Liver (tissue), 9 donors: ENCODE data around the gene ATXN7L3. TPM values are rescaled to one million over a fixed set of nuclear protein-coding genes. Genes with fewer than 3 reads are reported as not detected.

Source experiments
- DNase-seq: peaks from one replicate; pipeline ENCODE4 v3.0.0-alpha.2; 2017; ENCODE audit warnings: low spot score
- H3K27ac ChIP-seq, 2 donors: one replicate each; pipeline ENCODE4 v1.7.0; 2013; ENCODE audit warnings: inconsistent platforms in 2 of 2, low read length in 2 of 2, control low read depth in 1 of 2, low read depth in 1 of 2, mild to moderate bottlenecking in 1 of 2
- H3K27me3 ChIP-seq, 4 donors: one replicate each; pipeline versions ENCODE4 v1.6.1 to v1.7.0; 2013; ENCODE audit warnings: low read length in 3 of 4, inconsistent platforms in 1 of 4, mild to moderate bottlenecking in 1 of 4, moderate library complexity in 1 of 4; ENCODE audit not compliant: control insufficient read depth in 4 of 4, insufficient read depth in 4 of 4
- H3K36me3 ChIP-seq, 4 donors: one replicate each; pipeline versions ENCODE4 v1.6.1 to v1.7.0; 2013; ENCODE audit warnings: low read length in 3 of 4, mild to moderate bottlenecking in 3 of 4, low read depth in 1 of 4, moderate library complexity in 1 of 4; ENCODE audit not compliant: control insufficient read depth in 4 of 4, insufficient read depth in 3 of 4
- H3K4me1 ChIP-seq, 4 donors: one replicate each; pipeline versions ENCODE4 v1.6.1 to v1.7.0; 2013; ENCODE audit warnings: low read length in 3 of 4, mild to moderate bottlenecking in 3 of 4, moderate library complexity in 1 of 4; ENCODE audit not compliant: control insufficient read depth in 4 of 4, insufficient read depth in 4 of 4
- H3K4me3 ChIP-seq, 3 donors: one replicate each; pipeline versions ENCODE4 v1.6.1 to v1.7.0; 2013; ENCODE audit warnings: low read length in 3 of 3, control low read depth in 1 of 3, low read depth in 1 of 3, mild to moderate bottlenecking in 1 of 3
- H3K9ac ChIP-seq, 2 donors: one replicate each; pipeline ENCODE4 v1.7.0; 2013; ENCODE audit warnings: low read length in 2 of 2, mild to moderate bottlenecking in 2 of 2, moderate library complexity in 2 of 2, control low read depth in 1 of 2, low read depth in 1 of 2
- H3K9me3 ChIP-seq, 4 donors: one replicate each; pipeline versions ENCODE4 v1.6.1 to v1.7.0; 2013; ENCODE audit warnings: low read length in 3 of 4; ENCODE audit not compliant: control insufficient read depth in 4 of 4
- ATF3 ChIP-seq: IDR thresholded peaks from 2 replicates; pipeline ENCODE4 v1.6.1; 2016; ENCODE audit warnings: antibody characterized with exemption
- CTCF ChIP-seq: fragments of 150-350 bp; IDR thresholded peaks from 2 replicates; pipeline ENCODE4 v1.5.1; 2017; ENCODE audit warnings: improper control_type of control experiment, low read depth, low read length; ENCODE audit not compliant: missing input control
- EGR1 ChIP-seq, 2 donors: IDR thresholded peaks; 2 replicates each; pipeline ENCODE4 v1.6.1; 2016 to 2018; ENCODE audit warnings: antibody characterized with exemption in 2 of 2, low read depth in 2 of 2
- FOXA1 ChIP-seq: IDR thresholded peaks from 2 replicates; pipeline ENCODE4 v1.6.1; 2016; ENCODE audit warnings: antibody characterized with exemption
- FOXA2 ChIP-seq: IDR thresholded peaks from 2 replicates; pipeline ENCODE4 v1.6.1; 2016; ENCODE audit warnings: antibody characterized with exemption
- HNF4A ChIP-seq, 2 donors: conservative IDR thresholded peaks; 2 replicates each; pipeline ENCODE4 v1.6.1; 2016; ENCODE audit warnings: antibody characterized with exemption in 2 of 2, mild to moderate bottlenecking in 2 of 2
- JUND ChIP-seq, 2 donors: IDR thresholded peaks; 2 replicates each; pipeline ENCODE4 v1.6.1; 2016; ENCODE audit warnings: antibody characterized with exemption in 2 of 2
- MAX ChIP-seq: IDR thresholded peaks from 2 replicates; pipeline ENCODE4 v1.6.1; 2016; ENCODE audit warnings: antibody characterized with exemption
- RAD21 ChIP-seq, 2 donors: IDR thresholded peaks; 2 replicates each; pipeline ENCODE4 v1.6.1; 2016; ENCODE audit warnings: antibody characterized with exemption in 2 of 2, mild to moderate bottlenecking in 2 of 2
- REST ChIP-seq: IDR thresholded peaks from 2 replicates; pipeline ENCODE4 v1.6.1; 2016; ENCODE audit warnings: antibody characterized with exemption, mild to moderate bottlenecking
- RXRA ChIP-seq, 2 donors: IDR thresholded peaks; 2 replicates each; pipeline ENCODE4 v1.6.1; 2017 to 2018; ENCODE audit warnings: antibody characterized with exemption in 2 of 2, mild to moderate bottlenecking in 1 of 2
- SP1 ChIP-seq: IDR thresholded peaks from 2 replicates; pipeline ENCODE4 v1.6.1; 2018; ENCODE audit warnings: antibody characterized with exemption, mild to moderate bottlenecking
- TAF1 ChIP-seq: conservative IDR thresholded peaks from 2 replicates; pipeline ENCODE4 v1.6.1; 2016; ENCODE audit warnings: antibody characterized with exemption, mild to moderate bottlenecking
- YY1 ChIP-seq: IDR thresholded peaks from 2 replicates; pipeline ENCODE4 v1.6.1; 2016; ENCODE audit warnings: antibody characterized with exemption, mild to moderate bottlenecking
- ZBTB33 ChIP-seq: IDR thresholded peaks from 2 replicates; pipeline ENCODE4 v1.6.1; 2016; ENCODE audit warnings: antibody characterized with exemption
- whole genome bisulfite sequencing: extraction: QIAGEN DNeasy Blood & Tissue Kit; methylation state at CpG from one replicate; pipeline ENCODE4 v1.1.7; 2013; 5-methylcytosine and 5-hydroxymethylcytosine counted together
- polyA plus RNA-seq, 2 donors: library from polyadenylated mRNA; stranded (reverse) in 1 of 2; unstranded in 1 of 2; fragments of 200-250 nt in 1 of 2; fragments of >200 nt in 1 of 2; fragmentation: Nextera tagmentation in 1 of 2; extraction: Ambion mirVana in 1 of 2; gene quantifications; one replicate each; pipeline versions ENCODE4 v1.2.1 to v1.2.3, GENCODE V29; 2013 to 2015
- total RNA-seq, 2 donors: library from RNA; depleted of rRNA; stranded (reverse); fragments of >200 nt; gene quantifications; one replicate each; pipeline ENCODE4 v1.2.3, GENCODE V29; 2014
- donor health status: healthy.
- donor health status: healthy.
- donor health status: healthy.
- donor health status: healthy.
- donor health status: healthy.

ATXN7L3 gene
- total and polyA plus RNA-seq, 4 donors: 5.1 to 20.9 (median 14.7) TPM

- H3K27me3 ChIP-seq: no peaks in the 10 kb centered on the region
- peaks cover 7 to 29% (median 18%) of the 10 kb centered on the region in 4 donors for H3K4me1 ChIP-seq
- H3K27ac ChIP-seq: no peak overlapping the region
- H3K36me3 ChIP-seq: peaks cover 11 to 48% (median 38%) of the 10 kb centered on the region in 4 donors
- no peak for DNase-seq
- WGBS: 90% methylated on average over 15 of the region's 15 CpGs
- H3K4me3 ChIP-seq: no peak overlapping the region
- TF ChIP-seq FOXA1 (no peak), JUND (IDR thresholded peaks at IDR 0.05) (no peak), RXRA (IDR thresholded peaks at IDR 0.05) (no peak), MAX (no peak), RAD21 (IDR thresholded peaks at IDR 0.05) (no peak), SP1 (no peak), CTCF (no peak), TAF1 (no peak), ZBTB33 (no peak), EGR1 (IDR thresholded peaks at IDR 0.05; ENCODE audit: low read depth in 2 of 2) (no peak), YY1 (no peak), HNF4A (conservative IDR thresholded peaks at IDR 0.05) (no peak), ATF3 (no peak), FOXA2 (no peak)
- H3K9me3 ChIP-seq: no peaks in the 10 kb centered on the region
- no peak overlapping the region for H3K9ac ChIP-seq
Observed at GRCh38 chr17:44213403-44214229, 13.9 kb upstream of the ATXN7L3 start.

- Histone ChIP-seq H3K27me3 (no peaks in the 10 kb centered on the region), H3K27ac (no peak overlapping the region), H3K4me1 (peaks cover 2 to 23% (median 13%) of the 10 kb centered on the region in 4 donors), H3K9me3 (no peaks in the 10 kb centered on the region), H3K4me3 (no peak overlapping the region), H3K9ac (no peak overlapping the region), H3K36me3 (peaks cover 11 to 54% (median 44%) of the 10 kb centered on the region in 4 donors)
- WGBS: 83% methylated on average over 31 of the region's 31 CpGs
- DNase-seq: no peak
- TF ChIP-seq REST: no peak
- TF ChIP-seq TAF1: no peak
- no peak for TF ChIP-seq RAD21 (IDR thresholded peaks at IDR 0.05)
- no peak for TF ChIP-seq FOXA2
- no peak for TF ChIP-seq MAX
- no peak for TF ChIP-seq SP1
- no peak for TF ChIP-seq CTCF
- TF ChIP-seq FOXA1: no peak
- no peak for TF ChIP-seq JUND (IDR thresholded peaks at IDR 0.05)
- no peak for TF ChIP-seq RXRA (IDR thresholded peaks at IDR 0.05)
- TF ChIP-seq HNF4A (conservative IDR thresholded peaks at IDR 0.05): no peak
Observed at GRCh38 chr17:44212507-44213402, 13.1 kb upstream of the ATXN7L3 start.
